ENCODE data around the gene ARPC3.
"Not testable (repeated sequence)": the region's sequence is repeated elsewhere in the genome, so short reads cannot be mapped to it uniquely, and the experiment has no call there.

ARPC3 gene

GRCh38 chr12:110465024-110465423 is 14.9 kb upstream of the ARPC3 start:
- no peak overlapping the region for H3K4me3 ChIP-seq (replicated peaks; ENCODE audit: low read depth, low read length)
- no peak for TF ChIP-seq CTCF (IDR thresholded peaks at IDR 0.05; ENCODE audit: low read length, missing control alignments)
- no peak for DNase-seq (ENCODE audit: low read depth)

- DNase-seq (ENCODE audit: low read depth) = not testable (repeated sequence)
These were observed 11.1 kb upstream of the ARPC3 start for GRCh38 chr12:110461189-110461588.

GRCh38 chr12:110458756-110459155 is 8.6 kb upstream of the ARPC3 start:
- no peak for TF ChIP-seq CTCF (IDR thresholded peaks at IDR 0.05; ENCODE audit: low read length, missing control alignments)
- DNase-seq (ENCODE audit: low read depth) = no peak
- H3K4me3 ChIP-seq (replicated peaks; ENCODE audit: low read depth, low read length) = no peak overlapping the region

More at GRCh38 chr12:110461189-110461588, 11.1 kb upstream of the ARPC3 start:
- not testable (repeated sequence) for H3K4me3 ChIP-seq (replicated peaks; ENCODE audit: low read depth, low read length)

DNA sequence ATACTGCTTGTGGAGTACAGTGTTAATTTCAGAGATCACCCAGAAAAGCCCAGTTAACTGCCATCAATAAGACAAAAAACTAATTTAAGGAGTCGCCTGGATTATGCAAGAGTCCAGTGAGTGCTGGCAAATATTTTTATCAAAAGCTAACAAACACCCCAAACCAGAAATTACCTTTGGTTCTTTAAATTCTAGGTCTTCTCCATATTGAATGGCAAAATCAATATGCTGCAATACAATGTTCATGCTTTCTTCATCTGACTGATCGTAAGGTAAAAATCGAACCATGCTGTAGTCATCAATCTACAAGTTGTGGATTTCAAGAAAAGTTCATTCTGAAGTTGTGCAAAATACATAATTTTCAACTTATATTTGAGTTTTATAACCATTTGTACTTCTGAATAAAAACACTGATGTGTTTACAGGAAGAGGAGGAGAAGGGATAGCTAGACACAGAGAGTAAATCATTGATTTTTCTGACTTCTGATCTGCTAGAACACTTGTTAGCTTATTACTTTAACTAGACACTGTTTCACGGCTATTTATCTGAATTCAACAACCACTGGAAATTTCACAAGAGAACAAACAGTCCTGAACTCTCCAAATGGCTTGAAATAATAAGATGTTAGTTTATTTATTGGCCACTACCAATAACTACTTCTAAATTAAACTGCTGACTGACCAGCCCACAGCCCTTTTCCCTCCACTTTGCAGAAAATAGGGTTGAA is 3.6 kb upstream of the ARPC3 start:
- TF ChIP-seq CTCF (IDR thresholded peaks at IDR 0.05; ENCODE audit: low read length, missing control alignments) = no peak
- no peak for DNase-seq (ENCODE audit: low read depth)
- no peak overlapping the region for H3K4me3 ChIP-seq (replicated peaks; ENCODE audit: low read depth, low read length)

- DNase-seq (ENCODE audit: low read depth) = no peak
- H3K4me3 ChIP-seq (replicated peaks; ENCODE audit: low read depth, low read length) = no peak overlapping the region
- no peak for TF ChIP-seq CTCF (IDR thresholded peaks at IDR 0.05; ENCODE audit: low read length, missing control alignments)
These were observed 1.1 kb upstream of the ARPC3 start for GRCh38 chr12:110451263-110451662.

- no peak for TF ChIP-seq CTCF (IDR thresholded peaks at IDR 0.05; ENCODE audit: low read length, missing control alignments)
- H3K4me3 ChIP-seq (replicated peaks; ENCODE audit: low read depth, low read length) = no peak overlapping the region
- DNase-seq (ENCODE audit: low read depth) = no peak
These were observed 5.7 kb downstream of the ARPC3 start for GRCh38 chr12:110444455-110444854.

- DNase-seq (ENCODE audit: low read depth) = peak; percentile 47
- no peak for TF ChIP-seq CTCF (IDR thresholded peaks at IDR 0.05; ENCODE audit: low read length, missing control alignments)
- no peak overlapping the region for H3K4me3 ChIP-seq (replicated peaks; ENCODE audit: low read depth, low read length)
These were observed 13.9 kb downstream of the ARPC3 start for GRCh38 chr12:110436231-110436630.

All from fibroblast of pulmonary artery (primary cell).